Nephron progenitor cell (in vitro differentiated cells): ENCODE data around the gene SUSD2.

ENCODE experiments used
- DNase-seq: peaks from one replicate; pipeline ENCODE4 v3.0.0; 2021
- H3K27ac Mint-ChIP-seq: 2 replicates; pipeline ENCODE4 v1.8.0; 2021; ENCODE audit warnings: mild to moderate bottlenecking, moderate library complexity, mixed read lengths
- H3K27me3 Mint-ChIP-seq: 2 replicates; pipeline ENCODE4 v1.8.0; 2021; ENCODE audit warnings: mild to moderate bottlenecking, low read depth, mixed read lengths; ENCODE audit not compliant: poor library complexity
- H3K36me3 Mint-ChIP-seq: 2 replicates; pipeline ENCODE4 v1.8.0; 2021; ENCODE audit warnings: low read depth, mixed read lengths
- H3K4me1 Mint-ChIP-seq: 2 replicates; pipeline ENCODE4 v1.8.0; 2021; ENCODE audit warnings: mixed read lengths
- H3K4me3 Mint-ChIP-seq: 2 replicates; pipeline ENCODE4 v1.8.0; 2021; ENCODE audit warnings: mild to moderate bottlenecking, moderate library complexity, mixed read lengths
- H3K9me3 Mint-ChIP-seq: 2 replicates; pipeline ENCODE4 v1.8.0; 2021; ENCODE audit warnings: mild to moderate bottlenecking, moderate library complexity, mixed read lengths
- CTCF ChIP-seq: fragments of 200-600 bp; sonication (generic); IDR thresholded peaks from 2 replicates; pipeline ENCODE4 v1.5.0; 2021; ENCODE audit warnings: antibody characterized with exemption

The SUSD2 gene

GRCh38 chr22:24183321-24184031 lies 2.2 kb downstream of the SUSD2 start:
- no peak for TF ChIP-seq CTCF
- peaks cover 1% of the 10 kb centered on the region for H3K27me3 Mint-ChIP-seq

DNA sequence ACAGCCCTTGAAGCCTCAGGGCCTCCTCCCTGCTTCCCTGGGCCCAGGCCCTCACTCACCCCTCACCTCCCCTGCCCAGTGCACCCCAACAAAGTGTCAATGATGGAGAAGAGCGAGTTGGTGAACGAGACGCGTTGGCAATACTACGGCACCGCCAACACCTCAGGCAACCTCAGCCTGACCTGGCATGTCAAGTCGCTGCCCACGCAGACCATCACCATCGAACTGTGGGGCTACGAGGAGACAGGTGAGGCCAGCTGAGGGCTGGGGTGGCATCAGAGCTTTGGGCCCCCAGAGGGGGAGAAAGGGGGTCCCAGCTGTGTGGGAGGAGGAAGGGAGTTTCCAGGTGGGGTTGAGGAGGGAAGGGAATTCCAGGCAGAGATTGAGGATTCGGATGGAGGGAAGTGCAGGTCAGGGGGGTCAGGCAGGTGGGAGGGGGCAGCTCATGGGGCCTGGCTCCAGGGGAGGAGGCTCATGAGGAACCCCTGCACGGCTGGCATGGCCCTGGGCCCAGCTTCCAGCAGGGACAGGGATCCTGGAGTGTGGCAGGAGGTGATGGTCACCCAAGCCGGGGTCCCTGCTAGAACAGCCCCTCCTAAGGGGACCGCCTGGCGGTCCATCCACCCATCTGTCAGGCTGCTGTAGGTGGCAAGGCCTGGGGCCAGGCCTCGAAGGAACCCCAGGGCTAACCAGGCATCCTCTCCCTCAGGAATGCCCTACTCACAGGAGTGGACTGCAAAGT lies 2.9 kb downstream of the SUSD2 start:
- TF ChIP-seq CTCF = no peak
- Mint-ChIP-seq H3K4me1 (peaks cover 13% of the 10 kb centered on the region), H3K27ac (no peak overlapping the region), H3K36me3 (no peaks in the 10 kb centered on the region), H3K9me3 (no peaks in the 10 kb centered on the region), H3K27me3 (peaks cover 3% of the 10 kb centered on the region), H3K4me3 (no peak overlapping the region)
- no peak for DNase-seq

More at GRCh38 chr22:24183321-24184031, 2.2 kb downstream of the SUSD2 start:
- Mint-ChIP-seq H3K4me3 (no peak overlapping the region), H3K9me3 (no peaks in the 10 kb centered on the region), H3K36me3 (no peaks in the 10 kb centered on the region), H3K4me1 (peaks cover 5% of the 10 kb centered on the region), H3K27ac (no peak overlapping the region)
- no peak for DNase-seq

GRCh38 chr22:24185001-24185500 lies 3.8 kb downstream of the SUSD2 start:
- TF ChIP-seq CTCF = no peak
- Mint-ChIP-seq H3K27me3 (peaks cover 3% of the 10 kb centered on the region), H3K9me3 (no peaks in the 10 kb centered on the region), H3K4me3 (no peak overlapping the region), H3K4me1 (peaks cover 20% of the 10 kb centered on the region), H3K27ac (no peak overlapping the region), H3K36me3 (no peaks in the 10 kb centered on the region)
- DNase-seq = no peak

DNA sequence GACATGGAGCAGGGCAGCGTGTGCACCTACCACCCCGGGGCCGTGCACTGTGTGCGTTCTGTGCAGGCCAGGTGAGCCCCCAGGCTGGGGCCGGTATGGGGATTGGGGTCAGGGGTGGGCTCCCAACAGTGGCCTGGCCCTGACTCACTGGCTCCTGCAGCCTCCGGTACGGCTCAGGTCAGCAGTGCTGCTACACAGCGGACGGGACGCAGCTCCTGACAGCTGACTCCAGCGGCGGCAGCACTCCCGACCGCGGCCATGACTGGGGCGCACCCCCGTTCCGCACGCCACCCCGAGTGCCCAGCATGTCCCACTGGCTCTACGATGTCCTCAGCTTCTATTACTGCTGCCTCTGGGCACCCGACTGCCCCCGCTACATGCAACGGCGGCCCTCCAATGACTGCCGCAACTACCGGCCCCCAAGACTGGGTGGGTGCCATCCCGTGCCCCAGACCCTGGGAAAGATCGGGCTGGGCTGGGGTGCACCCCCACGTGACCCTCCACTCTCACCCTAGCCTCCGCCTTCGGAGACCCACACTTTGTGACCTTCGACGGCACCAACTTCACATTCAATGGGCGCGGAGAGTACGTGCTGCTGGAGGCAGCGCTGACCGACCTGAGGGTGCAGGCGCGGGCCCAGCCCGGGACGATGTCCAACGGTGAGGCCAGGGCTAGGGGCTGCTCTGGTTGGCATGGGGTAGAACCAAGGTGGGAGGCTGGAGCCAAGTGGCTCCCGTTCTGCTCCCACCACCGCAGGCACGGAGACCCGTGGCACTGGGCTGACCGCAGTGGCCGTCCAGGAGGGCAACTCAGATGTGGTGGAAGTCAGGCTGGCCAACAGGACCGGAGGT lies 4.4 kb downstream of the SUSD2 start:
- Mint-ChIP-seq H3K9me3 (no peaks in the 10 kb centered on the region), H3K4me1 (peaks cover 25% of the 10 kb centered on the region), H3K4me3 (no peak overlapping the region), H3K27ac (no peak overlapping the region), H3K36me3 (no peaks in the 10 kb centered on the region), H3K27me3 (peaks cover 3% of the 10 kb centered on the region)
- TF ChIP-seq CTCF = no peak
- DNase-seq = no peak

GRCh38 chr22:24186352-24186740 lies 5.1 kb downstream of the SUSD2 start:
- peaks cover 25% of the 10 kb centered on the region for H3K4me1 Mint-ChIP-seq
- TF ChIP-seq CTCF = no peak
- no peaks in the 10 kb centered on the region for H3K36me3 Mint-ChIP-seq
- no peak overlapping the region for H3K27ac Mint-ChIP-seq
- H3K27me3 Mint-ChIP-seq = peaks cover 3% of the 10 kb centered on the region
- H3K9me3 Mint-ChIP-seq = no peaks in the 10 kb centered on the region
- no peak overlapping the region for H3K4me3 Mint-ChIP-seq
- no peak for DNase-seq
